RWPE1 (cell line): ENCODE measurements around the gene UFSP1.
A peak's percentile ranks its signal among the peaks of the same experiment; 100 is the strongest.

Experiments used
- CTCF ChIA-PET: fragments of 350-600 bp; sonication (Branson Sonifier 250); formaldehyde crosslinking; extraction: SDS; loops from one replicate; lab custom pipeline; 2021; lab: Yijun Ruan, JAX
- POLR2A ChIA-PET: fragments of 400-600 bp; formaldehyde crosslinking; extraction: SDS; loops from one replicate; lab custom pipeline; 2020; ENCODE audit warnings: antibody characterized with exemption; ENCODE audit not compliant: low non-redundant PET; lab: Yijun Ruan, JAX
- DNase-seq: peaks from one replicate; pipeline ENCODE4 v3.0.0; 2012; ENCODE audit warnings: low spot score
- H3K27ac ChIP-seq: fragments of 450-650 bp; 2 replicates; pipeline ENCODE4 v1.5.1; 2017
- TF ChIP-seq, protein P1 (sequence below): fragments of 450-650 bp; conservative IDR thresholded peaks from 2 replicates; pipeline ENCODE4 v1.5.1; 2017; ENCODE audit warnings: low read depth, mild to moderate bottlenecking

The UFSP1 gene

DNA sequence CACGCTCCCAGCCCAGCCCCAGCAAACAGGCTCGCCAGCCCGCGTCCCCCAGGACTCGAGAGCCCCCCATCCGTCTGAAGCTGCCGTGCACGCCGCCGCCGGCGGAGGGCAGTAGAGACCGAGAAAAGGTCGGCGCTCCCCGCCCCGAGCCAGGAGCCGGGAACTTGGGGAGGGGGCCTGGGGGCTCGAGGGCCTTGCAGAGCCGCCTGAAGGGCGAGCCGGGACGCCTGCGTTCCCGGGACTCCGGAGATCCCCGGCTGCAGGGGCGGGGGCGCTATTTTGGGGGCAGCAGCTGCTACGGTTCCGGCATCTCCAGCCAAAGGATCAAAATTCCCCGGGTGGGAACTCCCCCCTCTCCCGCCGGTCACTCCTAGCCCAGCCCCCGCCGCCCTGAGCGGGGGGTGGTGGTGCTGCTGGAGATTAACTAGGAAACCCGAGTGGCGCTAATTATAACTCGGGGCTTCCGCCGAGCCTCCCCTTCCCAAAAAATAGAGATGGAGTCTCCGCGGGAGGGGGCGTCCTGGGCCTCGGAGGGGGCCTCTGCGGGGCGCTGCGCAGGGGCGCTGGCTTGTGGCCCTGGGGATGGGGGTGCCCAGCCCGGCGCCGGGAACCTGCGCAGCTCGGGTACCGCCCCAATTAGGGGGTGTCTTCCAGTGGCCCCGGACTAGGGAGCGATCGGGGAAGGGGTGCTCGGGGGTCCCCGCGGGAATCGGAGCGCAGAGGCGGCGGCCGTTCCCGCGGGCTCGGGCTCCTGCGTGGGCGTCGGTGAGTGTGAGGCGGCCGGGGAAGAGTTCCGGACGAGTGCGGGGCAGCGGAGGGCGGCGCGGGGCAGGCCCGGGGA is 5.6 kb upstream of the UFSP1 start:
- CTCF ChIA-PET, result interaction anchor here (0.5 to 2.2 kb wide), 23 partner anchors 9 to 397 kb away, joined by 3 to 19 read pairs (median 5); partner anchors contain the start of genes MOGAT3, SRRT and TRIM56
- POLR2A ChIA-PET, result no interaction called here
- DNase-seq, result no peak
- TF ChIP-seq, protein P1, sequence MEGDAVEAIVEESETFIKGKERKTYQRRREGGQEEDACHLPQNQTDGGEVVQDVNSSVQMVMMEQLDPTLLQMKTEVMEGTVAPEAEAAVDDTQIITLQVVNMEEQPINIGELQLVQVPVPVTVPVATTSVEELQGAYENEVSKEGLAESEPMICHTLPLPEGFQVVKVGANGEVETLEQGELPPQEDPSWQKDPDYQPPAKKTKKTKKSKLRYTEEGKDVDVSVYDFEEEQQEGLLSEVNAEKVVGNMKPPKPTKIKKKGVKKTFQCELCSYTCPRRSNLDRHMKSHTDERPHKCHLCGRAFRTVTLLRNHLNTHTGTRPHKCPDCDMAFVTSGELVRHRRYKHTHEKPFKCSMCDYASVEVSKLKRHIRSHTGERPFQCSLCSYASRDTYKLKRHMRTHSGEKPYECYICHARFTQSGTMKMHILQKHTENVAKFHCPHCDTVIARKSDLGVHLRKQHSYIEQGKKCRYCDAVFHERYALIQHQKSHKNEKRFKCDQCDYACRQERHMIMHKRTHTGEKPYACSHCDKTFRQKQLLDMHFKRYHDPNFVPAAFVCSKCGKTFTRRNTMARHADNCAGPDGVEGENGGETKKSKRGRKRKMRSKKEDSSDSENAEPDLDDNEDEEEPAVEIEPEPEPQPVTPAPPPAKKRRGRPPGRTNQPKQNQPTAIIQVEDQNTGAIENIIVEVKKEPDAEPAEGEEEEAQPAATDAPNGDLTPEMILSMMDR, result peak; percentile 95
- H3K27ac ChIP-seq, result no peak overlapping the region

DNA sequence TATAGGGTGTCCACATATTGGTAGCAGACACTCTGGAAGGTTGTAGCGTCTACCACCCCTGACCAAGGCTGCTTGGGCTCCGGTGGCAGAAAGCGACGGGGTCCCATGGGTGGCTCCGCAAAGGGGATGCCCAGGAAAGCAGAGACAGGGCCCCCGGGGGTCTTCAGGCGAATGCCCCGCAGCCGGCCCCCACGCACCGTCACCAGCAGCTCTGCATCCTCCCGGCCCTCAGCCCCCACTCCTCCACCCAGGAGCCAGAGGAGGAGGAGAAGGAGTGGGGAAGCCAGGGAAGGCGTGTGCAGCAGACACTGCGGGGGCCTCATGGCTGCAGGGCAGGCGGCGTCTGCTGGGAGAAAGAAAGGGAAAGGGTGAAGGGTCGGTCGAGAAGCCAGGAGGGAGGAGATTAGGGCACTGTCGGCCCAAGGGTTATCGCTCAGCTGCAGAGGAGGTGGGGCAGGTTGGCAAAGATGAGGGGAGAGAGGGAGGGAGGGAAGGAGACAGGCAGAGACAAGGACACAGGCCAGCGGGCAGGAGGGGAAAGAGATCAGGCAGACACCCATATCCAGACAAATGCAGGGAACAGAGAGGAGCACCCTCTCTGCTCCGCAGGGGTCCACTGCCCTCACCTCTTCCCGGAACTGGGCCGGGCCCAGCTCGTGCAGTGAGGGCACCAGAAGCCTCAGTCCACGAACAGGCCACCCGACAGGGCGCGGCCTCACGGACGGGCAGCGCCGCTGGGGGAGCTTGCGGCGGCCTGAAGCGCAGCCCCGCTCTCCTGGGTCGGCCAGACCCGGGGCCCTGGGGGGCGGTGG is 4.6 kb upstream of the UFSP1 start:
- H3K27ac ChIP-seq, result no peak overlapping the region
- DNase-seq, result no peak
- ChIA-PET POLR2A (no interaction called here), CTCF (interaction anchor here (0.5 to 2.2 kb wide), 21 partner anchors 10 to 398 kb away, joined by 3 to 19 read pairs (median 4); partner anchors contain the start of genes MOGAT3, SRRT and TRIM56)
- TF ChIP-seq, protein P1, result no peak

DNA sequence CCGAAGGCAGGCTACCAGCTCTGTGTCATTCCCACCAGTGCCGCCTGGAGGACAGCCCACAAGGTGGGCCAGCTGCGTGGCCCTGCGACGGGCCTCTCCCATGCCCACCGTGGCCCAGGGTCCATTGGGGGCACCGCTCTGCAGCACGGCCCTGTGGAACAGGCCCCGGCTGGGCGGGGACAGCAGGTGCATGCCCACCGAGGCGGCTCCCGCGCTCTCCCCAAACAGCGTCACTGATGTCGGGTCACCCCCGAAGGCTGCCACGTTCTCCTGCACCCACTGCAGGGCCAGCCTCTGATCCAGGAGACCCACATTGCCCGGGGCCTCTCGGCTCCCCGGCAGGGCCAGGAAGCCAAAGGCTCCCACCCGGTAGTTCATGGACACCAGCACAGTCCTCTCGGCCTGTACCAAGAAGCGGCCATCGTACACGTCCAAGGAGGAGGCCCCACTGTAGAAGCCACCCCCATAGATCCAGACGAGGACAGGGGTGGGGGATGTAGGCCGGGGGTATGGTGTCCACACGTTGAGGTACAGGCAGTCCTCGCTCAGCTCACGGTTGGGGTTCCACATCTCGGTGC is 3.9 kb upstream of the UFSP1 start:
- TF ChIP-seq, protein P1, result no peak
- POLR2A ChIA-PET, result no interaction called here
- no peak overlapping the region for H3K27ac ChIP-seq
- CTCF ChIA-PET, result interaction anchor here (0.6 to 2.2 kb wide), 4 partner anchors 165 to 324 kb away, joined by 3 to 19 read pairs (median 6); partner anchors contain the start of gene TRIM56
- DNase-seq, result no peak

DNA sequence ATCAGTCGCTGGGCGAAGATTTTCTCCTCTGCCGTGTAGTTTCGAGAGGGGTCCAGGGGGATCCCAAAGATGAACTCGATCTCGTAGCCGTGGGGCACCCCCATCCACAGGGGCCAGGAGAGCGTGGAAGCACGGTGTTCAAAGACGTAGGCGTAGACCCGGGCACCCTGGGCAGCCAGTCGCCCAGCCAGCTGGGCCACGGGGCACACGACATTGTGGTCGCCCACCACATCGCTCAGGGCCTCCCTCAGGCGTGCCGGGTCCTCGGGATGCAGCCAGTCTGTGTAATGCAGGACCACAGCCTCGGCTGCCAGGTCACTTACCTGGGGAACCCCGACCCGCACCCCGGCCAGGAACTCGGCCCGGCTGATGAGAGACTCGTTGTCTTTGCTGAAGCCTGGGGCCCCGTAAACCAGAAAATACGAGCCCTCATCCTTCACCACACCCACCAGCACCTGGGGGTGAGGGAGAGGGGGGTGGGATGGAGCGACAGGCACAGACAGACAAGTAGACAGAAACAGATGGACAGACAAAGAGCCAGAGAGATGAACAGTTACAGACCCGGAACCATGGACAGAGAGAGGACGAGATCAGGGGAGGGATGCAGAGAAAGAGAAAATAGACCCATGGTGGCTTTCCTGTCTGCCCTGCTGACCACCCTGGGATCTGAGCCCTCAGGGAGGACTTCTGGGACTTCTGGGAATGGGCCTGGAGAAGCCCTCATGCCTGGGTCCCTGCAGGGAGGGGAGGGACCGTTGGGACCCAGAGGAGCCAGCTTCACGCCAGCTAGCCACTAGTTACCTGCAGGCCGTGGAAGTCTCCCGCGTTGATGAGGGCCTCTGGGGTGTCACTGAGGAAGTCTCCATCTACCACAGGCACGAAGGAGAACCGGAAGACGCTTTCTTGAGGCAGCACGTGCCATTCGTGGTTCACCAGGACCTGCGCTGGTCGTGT is 3.1 kb upstream of the UFSP1 start:
- POLR2A ChIA-PET, result no interaction called here
- CTCF ChIA-PET, result no interaction called here
- TF ChIP-seq, protein P1, result no peak

DNA sequence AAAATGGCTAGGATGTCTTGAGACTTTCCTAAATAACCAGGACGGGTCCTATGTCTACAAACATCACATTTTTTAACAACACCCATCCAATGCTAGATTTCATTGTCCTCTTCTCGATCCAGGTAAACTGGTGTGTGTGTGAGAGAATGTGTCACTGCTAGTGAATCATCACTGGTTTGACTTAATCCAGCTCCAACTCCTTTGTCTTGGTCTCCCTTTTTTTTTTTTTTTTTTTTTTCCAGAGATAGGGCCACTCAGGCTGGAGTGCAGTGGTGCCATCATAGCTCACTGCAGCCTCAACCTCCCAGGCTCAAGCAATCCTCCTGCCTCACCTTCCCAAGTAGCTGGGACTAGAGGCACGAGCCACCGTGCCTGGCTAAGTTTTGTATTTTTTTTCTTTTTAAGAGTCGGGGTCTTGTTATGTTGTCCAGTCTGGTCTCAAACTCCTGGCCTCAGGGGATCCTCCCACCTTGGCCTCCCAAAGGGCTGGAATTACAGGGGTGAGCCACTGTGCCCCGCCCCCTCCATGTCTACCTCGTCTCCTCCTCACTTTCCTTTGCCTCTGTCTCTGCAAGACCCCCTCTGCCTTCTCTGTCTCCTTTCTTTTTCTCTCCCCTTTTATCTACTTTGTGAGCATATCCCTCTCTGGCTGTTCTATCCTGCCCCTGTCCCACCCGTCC is 2.2 kb upstream of the UFSP1 start:
- TF ChIP-seq, protein P1, result no peak
- ChIA-PET POLR2A (interaction anchor here (0.6 kb wide), 1 partner anchor 20 kb away, joined by 15 read pairs; no protein-coding TSS in a partner anchor), CTCF (no interaction called here)
- DNase-seq, result no peak
- peak overlapping the region; percentile 93 for H3K27ac ChIP-seq

More for the DNA sequence above, 3.1 kb upstream of the UFSP1 start:
- no peak overlapping the region for H3K27ac ChIP-seq
- DNase-seq, result no peak
